ENCODE results near the gene ASNSD1. TPM values are rescaled to one million over a fixed set of nuclear protein-coding genes. Genes with fewer than 3 reads are reported as not detected.

The ASNSD1 gene
- total and polyA plus RNA-seq, 2 donors (not counting 1 experiment from before 2014, with no cell fraction given) = 13.0 to 29.8 TPM

DNA sequence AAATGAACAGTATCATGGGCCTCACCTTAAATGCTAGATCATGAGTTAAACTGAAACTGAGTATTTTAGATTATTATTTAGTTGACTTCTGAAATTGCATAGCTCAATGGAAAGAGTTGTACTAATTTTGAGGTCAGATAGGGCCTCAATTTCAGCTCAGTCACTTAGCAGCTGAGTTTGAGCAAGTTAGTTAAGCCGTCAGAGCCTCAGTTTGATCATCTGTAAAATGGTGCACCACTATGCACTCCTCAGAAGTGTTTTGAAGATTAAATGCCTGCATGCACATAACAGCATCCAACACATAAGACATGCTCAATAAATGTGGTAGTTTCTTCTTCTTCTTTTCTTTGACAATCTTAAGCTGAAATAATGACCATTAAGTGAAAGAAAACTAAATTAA is 38.2 kb upstream of the ASNSD1 start:
- Histone ChIP-seq H3K27ac (ENCODE audit: low read length in 2 of 2) (no peak overlapping the region), H3K79me2 (ENCODE audit: control insufficient read depth, insufficient read depth, low read length) (no peaks in the 10 kb centered on the region), H3K9me3 (ENCODE audit: control extremely low read depth in 1 of 3, control insufficient read depth in 2 of 3, insufficient read depth in 1 of 3, low read length in 2 of 3) (no peaks in the 10 kb centered on the region), H4K20me1 (ENCODE audit: control insufficient read depth, insufficient read depth, low read length, poor library complexity, severe bottlenecking) (no peaks in the 10 kb centered on the region), H3K4me3 (ENCODE audit: control extremely low read depth in 1 of 5, extremely low read depth in 1 of 5, insufficient read depth in 1 of 5, low read depth in 2 of 5, low read length in 4 of 5) (no peak overlapping the region), H3K4me1 (ENCODE audit: control insufficient read depth in 2 of 2, insufficient read depth in 2 of 2, low read length in 2 of 2) (no peaks in the 10 kb centered on the region), H3K36me3 (replicated peaks in 1 of 2; ENCODE audit: control extremely low read depth in 1 of 2, control insufficient read depth in 1 of 2, extremely low read depth in 1 of 2, insufficient read depth in 2 of 2, low read length in 1 of 2) (no peaks in the 10 kb centered on the region), H2AFZ (ENCODE audit: insufficient read depth, low read depth, low read length, poor library complexity, severe bottlenecking) (no peak overlapping the region), H3K9ac (ENCODE audit: low read length) (no peak overlapping the region), H3K4me2 (replicated peaks; ENCODE audit: low read depth, low read length, poor library complexity, severe bottlenecking) (no peak overlapping the region), H3K27me3 (replicated peaks in 1 of 4; ENCODE audit: control extremely low read depth in 1 of 4, control insufficient read depth in 3 of 4, insufficient read depth in 4 of 4, low read length in 3 of 4) (no peaks in the 10 kb centered on the region)
- TF ChIP-seq, protein P1, sequence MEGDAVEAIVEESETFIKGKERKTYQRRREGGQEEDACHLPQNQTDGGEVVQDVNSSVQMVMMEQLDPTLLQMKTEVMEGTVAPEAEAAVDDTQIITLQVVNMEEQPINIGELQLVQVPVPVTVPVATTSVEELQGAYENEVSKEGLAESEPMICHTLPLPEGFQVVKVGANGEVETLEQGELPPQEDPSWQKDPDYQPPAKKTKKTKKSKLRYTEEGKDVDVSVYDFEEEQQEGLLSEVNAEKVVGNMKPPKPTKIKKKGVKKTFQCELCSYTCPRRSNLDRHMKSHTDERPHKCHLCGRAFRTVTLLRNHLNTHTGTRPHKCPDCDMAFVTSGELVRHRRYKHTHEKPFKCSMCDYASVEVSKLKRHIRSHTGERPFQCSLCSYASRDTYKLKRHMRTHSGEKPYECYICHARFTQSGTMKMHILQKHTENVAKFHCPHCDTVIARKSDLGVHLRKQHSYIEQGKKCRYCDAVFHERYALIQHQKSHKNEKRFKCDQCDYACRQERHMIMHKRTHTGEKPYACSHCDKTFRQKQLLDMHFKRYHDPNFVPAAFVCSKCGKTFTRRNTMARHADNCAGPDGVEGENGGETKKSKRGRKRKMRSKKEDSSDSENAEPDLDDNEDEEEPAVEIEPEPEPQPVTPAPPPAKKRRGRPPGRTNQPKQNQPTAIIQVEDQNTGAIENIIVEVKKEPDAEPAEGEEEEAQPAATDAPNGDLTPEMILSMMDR (IDR thresholded peaks at IDR 0.05) = no peak
- TF ChIP-seq EZH2 (IDR thresholded peaks at IDR 0.05; ENCODE audit: borderline replicate concordance, insufficient read depth, low read depth, low read length, poor library complexity, severe bottlenecking) = no peak
- Mint-ChIP-seq H3K27ac (no peak overlapping the region), H3K4me1 (no peaks in the 10 kb centered on the region), H3K27me3 (peaks cover 15% of the 10 kb centered on the region), H3K4me3 (no peak overlapping the region), H3K9me3 (ENCODE audit: insufficient read depth) (no peaks in the 10 kb centered on the region)
- no peak for ATAC-seq (ENCODE audit: low read depth)
- POLR2A ChIA-PET = no interaction called here
- intact Hi-C loops (cut with micrococcal nuclease) = no loop called here
- WGBS (ENCODE audit: insufficient coverage) = no CpG with 5 or more reads among the region's 1 CpG
- CTCF ChIA-PET = no interaction called here
- no peak for DNase-seq

DNA sequence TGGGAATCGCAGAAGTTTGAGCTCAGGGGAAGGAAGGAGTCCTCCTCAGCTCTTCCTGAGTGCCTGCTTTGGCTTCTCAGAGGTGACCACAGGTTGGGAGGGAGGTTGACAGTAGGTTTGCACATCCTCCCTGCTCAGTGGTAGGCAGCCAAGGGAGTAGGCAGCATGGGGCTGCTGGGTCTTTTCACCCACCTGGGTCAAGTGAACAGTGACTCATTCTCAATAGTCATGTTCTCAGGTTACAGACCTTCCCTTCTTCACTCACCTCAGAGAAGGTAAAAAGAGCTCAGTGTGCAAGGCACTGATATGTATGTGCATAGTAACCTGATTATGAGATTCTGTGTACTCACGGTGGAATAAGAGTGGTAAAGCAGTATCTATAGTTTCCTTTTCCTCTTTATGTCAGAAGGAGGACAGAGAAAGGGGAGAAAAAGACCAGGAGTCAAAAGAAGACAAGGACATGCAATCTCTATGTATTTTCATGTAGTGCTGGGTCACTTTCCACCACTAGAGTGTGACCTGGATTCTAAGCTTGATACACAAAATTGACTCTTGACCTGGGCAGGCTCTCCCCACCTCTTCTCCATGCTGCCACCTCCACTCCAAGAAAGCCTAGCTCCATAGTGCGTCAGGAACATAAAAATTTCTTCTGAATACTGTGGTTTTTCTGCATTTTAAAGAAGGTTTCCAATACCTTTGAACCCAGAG is 36.5 kb upstream of the ASNSD1 start:
- Histone ChIP-seq H3K27ac (ENCODE audit: low read length in 2 of 2) (no peak overlapping the region), H3K27me3 (replicated peaks in 1 of 4; ENCODE audit: control extremely low read depth in 1 of 4, control insufficient read depth in 3 of 4, insufficient read depth in 4 of 4, low read length in 3 of 4) (no peaks in the 10 kb centered on the region), H3K9me3 (ENCODE audit: control extremely low read depth in 1 of 3, control insufficient read depth in 2 of 3, insufficient read depth in 1 of 3, low read length in 2 of 3) (no peaks in the 10 kb centered on the region), H3K9ac (ENCODE audit: low read length) (no peak overlapping the region), H3K4me2 (replicated peaks; ENCODE audit: low read depth, low read length, poor library complexity, severe bottlenecking) (no peak overlapping the region), H3K79me2 (ENCODE audit: control insufficient read depth, insufficient read depth, low read length) (no peaks in the 10 kb centered on the region), H3K36me3 (replicated peaks in 1 of 2; ENCODE audit: control extremely low read depth in 1 of 2, control insufficient read depth in 1 of 2, extremely low read depth in 1 of 2, insufficient read depth in 2 of 2, low read length in 1 of 2) (no peaks in the 10 kb centered on the region), H3K4me1 (ENCODE audit: control insufficient read depth in 2 of 2, insufficient read depth in 2 of 2, low read length in 2 of 2) (no peaks in the 10 kb centered on the region), H2AFZ (ENCODE audit: insufficient read depth, low read depth, low read length, poor library complexity, severe bottlenecking) (no peak overlapping the region), H4K20me1 (ENCODE audit: control insufficient read depth, insufficient read depth, low read length, poor library complexity, severe bottlenecking) (no peaks in the 10 kb centered on the region), H3K4me3 (ENCODE audit: control extremely low read depth in 1 of 5, extremely low read depth in 1 of 5, insufficient read depth in 1 of 5, low read depth in 2 of 5, low read length in 4 of 5) (no peak overlapping the region)
- DNase-seq (no peak), ATAC-seq (ENCODE audit: low read depth) (no peak)
- Mint-ChIP-seq H3K27me3 (peaks cover 18% of the 10 kb centered on the region), H3K4me1 (no peaks in the 10 kb centered on the region), H3K4me3 (no peak overlapping the region), H3K9me3 (ENCODE audit: insufficient read depth) (no peaks in the 10 kb centered on the region), H3K27ac (no peak overlapping the region)
- 8% methylated on average over 1 of the region's 3 CpGs for WGBS (ENCODE audit: insufficient coverage)
- ChIA-PET POLR2A (no interaction called here), CTCF (no interaction called here)
- intact Hi-C loops (cut with micrococcal nuclease) = no loop called here
- no peak for TF ChIP-seq EZH2 (IDR thresholded peaks at IDR 0.05; ENCODE audit: borderline replicate concordance, insufficient read depth, low read depth, low read length, poor library complexity, severe bottlenecking)
- TF ChIP-seq, protein P1 (IDR thresholded peaks at IDR 0.05) = no peak

All from B cell (primary cell).